Measurements from ENCODE around the gene TRIM36.
A peak's percentile ranks its signal among the peaks of the same experiment; 100 is the strongest.

Gene TRIM36

DNA sequence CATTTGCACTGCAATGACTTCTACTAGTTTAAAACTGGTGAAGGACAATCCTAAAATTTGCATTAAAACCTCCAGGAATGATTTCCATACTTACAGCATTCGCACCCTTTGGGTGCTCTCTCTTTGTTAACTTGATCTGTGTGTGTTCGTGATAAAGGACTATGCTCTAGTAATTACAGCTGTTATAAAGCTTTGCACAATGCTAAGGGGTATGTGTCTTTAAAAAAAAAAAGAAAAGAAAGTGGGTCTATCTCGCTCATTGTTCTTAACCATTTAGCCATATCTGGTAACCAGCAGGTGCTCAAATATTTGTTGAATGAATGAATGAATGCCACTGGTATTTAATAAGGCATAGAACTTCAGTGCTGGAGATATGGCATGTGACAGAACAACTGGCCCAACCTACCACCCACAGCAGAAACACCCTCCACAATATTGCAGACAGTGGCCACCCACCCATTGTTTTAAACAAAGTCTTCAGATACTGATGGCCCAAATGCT, 8.7 kb downstream of the TRIM36 start:
- no peak for DNase-seq

GRCh38 chr5:115151208-115151805, 18.4 kb downstream of the TRIM36 start:
- DNase-seq: no peak

- no peak for DNase-seq
Observed at GRCh38 chr5:115150512-115150911, 19.2 kb downstream of the TRIM36 start.

- DNase-seq: no peak
Observed at GRCh38 chr5:115147052-115147451, 22.7 kb downstream of the TRIM36 start.

GRCh38 chr5:115136294-115136693, 33.4 kb downstream of the TRIM36 start:
- DNase-seq: no peak

DNA sequence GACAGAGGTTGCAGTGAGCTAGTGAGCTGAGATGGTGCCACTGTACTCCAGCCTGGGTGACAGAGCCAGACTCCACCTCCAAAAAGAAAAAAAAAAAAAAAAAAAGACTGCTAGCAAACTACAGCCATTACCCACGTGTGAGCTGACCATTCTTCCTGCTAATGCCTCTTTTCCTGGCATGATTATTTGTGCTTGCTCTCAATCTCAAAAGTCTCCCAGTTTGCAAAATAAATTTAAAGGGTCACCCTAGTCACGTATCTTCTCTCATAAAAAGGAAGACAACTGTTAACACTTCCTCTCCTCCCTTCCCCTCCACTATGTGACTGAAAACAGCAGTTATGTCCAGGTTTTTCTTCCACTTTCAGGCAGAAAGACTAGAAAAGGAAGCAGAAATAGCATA, 37.2 kb downstream of the TRIM36 start:
- DNase-seq: no peak

DNA sequence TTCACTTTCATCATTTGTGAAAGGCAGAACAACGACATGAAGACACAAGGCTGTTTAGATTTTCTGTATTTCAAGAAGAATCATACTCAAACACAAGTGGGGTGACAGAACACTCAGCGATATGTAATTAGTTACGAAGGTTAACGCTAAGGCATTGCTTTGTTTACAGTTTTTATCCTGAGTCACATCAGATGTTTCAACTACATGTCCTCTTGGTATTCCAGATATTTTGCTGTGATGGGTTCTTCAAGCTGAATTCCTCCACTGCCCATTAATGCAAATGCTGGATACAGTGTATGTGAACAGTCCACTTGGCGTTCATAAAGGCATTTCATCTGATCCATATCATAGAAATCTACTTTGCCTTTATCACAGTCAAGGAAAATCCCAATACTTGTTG, 43.4 kb downstream of the TRIM36 start:
- DNase-seq: no peak

- DNase-seq: no peak
Observed at GRCh38 chr5:115124741-115125140, 45.0 kb downstream of the TRIM36 start.

DNA sequence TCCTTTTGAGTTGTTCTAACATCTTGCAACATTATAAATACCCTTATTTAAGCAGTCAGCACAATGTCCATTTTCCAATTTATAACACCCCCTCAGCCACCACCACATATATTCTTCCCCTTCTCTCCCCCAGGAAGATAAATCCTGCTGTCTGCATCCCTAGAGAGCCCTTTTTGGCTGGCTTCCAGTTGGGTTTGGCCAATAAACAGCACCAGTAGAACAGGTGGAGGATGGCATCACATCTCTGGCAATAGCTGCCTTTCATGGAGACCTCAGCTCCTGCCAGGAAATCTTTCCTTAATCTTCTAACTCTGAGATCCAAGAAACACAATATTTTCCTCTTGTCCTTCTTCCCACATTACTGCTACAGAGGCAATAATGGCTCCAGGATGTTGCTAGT, 53.7 kb downstream of the TRIM36 start:
- no peak for DNase-seq

- no peak for DNase-seq
Observed at GRCh38 chr5:115109840-115110239, 59.9 kb downstream of the TRIM36 start.

DNA sequence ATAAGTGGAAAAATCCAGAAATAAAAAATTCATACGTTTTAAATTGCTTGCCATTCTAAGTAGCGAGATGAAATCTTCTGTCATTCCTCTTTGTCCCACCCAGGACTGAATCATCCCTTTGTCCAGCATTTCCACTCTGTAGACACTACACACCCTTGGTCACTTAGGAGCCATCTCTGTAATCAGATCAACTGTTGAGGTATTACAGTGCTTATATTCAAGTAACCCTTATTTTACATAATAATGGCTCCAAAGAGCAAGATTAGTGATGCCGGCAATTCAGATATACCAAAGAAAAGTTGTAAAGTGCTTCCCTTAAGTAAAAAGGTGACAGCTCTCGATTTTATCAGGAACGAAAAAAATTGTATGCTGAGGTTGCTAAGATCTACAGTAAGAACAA, 60.4 kb downstream of the TRIM36 start:
- no peak for DNase-seq

GRCh38 chr5:115100319-115100955, 69.3 kb downstream of the TRIM36 start:
- no peak for DNase-seq

DNA sequence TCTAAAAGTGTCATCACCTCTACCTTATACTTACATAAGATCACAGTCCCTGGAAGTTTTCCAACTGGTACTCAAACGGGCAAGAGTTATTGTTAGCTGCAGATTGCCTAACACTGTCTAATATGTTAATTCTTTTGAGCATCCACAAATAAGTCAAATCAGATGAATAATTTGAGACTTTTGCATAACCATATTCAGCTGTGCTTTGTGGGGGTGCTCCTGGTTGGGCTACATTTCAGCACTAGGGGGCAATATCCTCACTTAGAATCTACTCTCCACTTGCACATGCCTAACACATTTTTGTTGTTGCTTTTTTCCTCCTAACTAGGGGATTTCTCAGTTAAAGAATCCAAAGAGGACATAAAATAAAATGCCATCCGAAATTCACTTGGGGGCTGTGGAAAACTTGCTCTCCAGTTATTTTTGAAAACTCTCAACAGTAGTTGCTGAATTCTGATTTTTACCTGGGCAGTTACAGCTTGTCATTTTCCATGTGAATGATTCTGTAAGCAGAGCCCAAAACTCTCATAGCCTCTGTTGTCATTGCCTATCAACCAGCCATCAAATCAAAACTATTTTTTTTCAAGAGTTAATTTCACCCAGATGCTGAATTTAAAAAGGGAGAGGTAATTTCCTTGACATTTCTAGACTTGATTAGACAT, 71.5 kb downstream of the TRIM36 start:
- peak; percentile 34 for DNase-seq

DNA sequence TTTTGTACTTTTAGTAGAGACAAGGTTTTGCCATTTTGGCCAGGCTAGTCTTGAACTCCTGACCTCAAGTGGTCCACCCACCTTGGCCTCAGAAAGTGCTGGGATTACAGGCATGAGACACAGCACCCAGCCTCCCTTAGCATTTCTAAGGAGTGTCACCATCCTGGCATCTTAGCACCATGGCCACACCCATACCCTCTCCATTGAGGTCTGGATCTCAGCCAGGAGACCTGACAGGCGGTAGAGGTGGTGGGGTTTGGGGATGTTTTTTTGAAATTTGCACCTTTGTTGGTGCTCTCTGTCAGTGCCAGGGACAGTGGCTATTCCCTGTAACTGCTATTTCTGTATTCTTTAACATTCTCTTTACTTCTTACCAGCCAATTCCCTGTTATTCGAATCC, 72.5 kb downstream of the TRIM36 start:
- no peak for DNase-seq

GRCh38 chr5:115096034-115096769, 73.5 kb downstream of the TRIM36 start:
- no peak for DNase-seq

DNA sequence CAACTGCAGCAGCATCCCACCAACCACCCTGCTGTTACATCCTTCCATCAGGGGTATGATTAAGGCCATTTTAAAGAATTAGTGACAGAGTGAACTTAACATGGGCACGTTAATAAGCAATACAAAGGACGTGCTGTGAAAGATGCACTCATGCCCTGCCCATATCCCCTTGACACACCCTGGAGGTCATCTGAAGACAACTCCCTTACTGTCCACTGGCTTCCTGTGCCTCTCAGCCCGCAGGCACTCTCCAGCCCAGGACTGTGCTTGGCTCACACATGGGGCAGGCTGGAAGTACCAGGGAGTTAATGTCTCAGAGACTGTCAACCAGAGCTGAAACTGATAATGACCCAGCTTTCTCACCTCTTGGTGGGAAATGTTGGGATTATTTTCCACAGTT, 81.8 kb downstream of the TRIM36 start:
- no peak for DNase-seq

- DNase-seq: no peak
Observed at GRCh38 chr5:115086473-115086872, 83.2 kb downstream of the TRIM36 start.

DNA sequence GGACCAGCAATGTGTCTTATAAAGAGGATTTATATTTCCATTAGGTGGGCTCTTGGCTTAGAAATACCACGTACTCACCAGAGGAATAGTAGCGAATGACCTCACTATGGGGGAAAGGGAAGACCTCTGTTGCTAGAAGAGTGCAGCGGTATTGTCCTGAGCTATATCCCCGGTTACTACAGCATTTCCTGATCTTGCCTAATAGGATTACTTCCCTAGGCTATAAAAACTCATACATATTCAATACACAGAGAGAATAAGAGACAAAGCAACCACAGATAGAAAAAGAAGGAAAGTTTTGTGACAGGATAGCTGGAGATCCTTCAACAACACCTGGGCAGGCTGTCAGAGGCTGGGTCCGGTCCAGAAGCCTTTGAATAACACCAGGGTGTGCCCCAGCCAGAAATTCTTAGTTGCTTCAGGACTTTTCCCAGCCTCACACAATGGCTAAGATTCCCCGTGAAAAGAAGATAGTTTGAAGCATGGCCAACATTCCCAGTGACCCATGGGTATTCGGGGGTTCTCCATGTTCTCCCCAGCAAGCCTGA, 85.4 kb downstream of the TRIM36 start:
- no peak for DNase-seq

GRCh38 chr5:115079924-115080623, 89.6 kb downstream of the TRIM36 start:
- DNase-seq: no peak
